NCI-H345 (cell line): Measurements from ENCODE around the gene MS4A10.
"Not testable (repeated sequence)": the region's sequence is repeated elsewhere in the genome, so short reads cannot be mapped to it uniquely, and the experiment has no call there.

ENCODE experiments used
- DNase-seq: peaks from one replicate; lab custom pipeline; 2025; lab: John Stamatoyannopoulos, UW

MS4A10 gene

DNA sequence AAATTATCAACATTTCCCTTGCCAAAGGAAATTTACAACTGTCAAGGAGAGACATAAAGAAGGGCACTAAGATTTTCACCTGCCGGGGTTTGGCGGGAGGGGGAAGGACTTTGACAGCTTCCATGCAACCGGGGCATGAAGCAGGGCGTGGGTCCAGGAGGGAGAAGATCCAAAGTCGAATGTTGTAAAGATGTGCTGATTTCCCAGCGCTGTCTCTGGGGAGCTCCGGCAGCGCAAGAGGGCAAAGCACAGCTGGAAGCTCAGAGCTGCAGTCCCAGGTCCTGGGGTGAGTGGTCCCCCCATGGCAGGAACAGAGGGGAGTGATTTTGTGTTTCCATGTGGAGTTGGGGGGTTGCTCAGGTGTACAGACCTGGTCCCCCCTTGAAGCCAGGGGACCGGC, at the start of gene MS4A10:
TSS of gene MS4A10 (plus strand) at position 198 of the 400 bp plus-strand sequence. CDS start 5,003 bp downstream, outside the sequence.
- no peak for DNase-seq

DNA sequence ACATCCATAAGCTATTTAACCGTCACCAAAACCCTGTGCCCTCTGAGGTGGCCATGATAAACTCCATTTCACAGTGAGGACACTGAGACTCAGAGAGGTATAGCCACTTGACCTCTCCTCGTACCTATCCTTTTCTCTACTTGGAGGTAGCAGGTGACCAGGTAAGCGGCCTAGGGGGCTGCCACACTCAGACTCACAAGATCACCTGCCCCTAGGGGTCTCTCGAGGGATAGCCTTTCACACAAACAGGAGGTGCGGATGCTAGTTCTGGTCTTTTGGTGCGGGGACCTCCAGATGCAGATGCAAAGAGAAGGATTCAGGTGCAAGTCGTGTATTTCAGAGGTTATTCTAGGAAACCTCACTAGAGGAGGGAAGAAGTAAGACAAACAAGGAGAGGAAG, 46.0 kb upstream of the MS4A10 start:
- no peak for DNase-seq

DNA sequence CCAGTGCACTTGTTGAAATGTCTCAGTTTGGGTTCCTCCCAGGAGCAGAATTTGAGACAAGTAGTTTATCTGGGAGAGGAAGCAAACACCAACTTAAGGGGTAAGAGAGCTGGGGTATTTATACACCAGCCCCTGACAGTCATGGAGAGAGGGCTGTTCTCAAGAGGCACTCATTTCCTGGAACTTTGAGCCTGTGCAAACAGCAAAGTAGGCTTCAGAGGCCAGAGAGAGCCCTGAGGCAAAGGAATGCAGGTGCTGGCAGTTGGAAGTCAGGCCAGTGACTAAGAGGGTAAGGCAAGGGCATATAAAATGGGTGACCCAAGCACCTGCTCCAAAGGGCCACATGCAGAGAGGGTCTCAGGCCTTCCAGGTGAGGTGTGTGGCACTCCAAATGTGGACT, 44.6 kb upstream of the MS4A10 start:
- no peak for DNase-seq

DNA sequence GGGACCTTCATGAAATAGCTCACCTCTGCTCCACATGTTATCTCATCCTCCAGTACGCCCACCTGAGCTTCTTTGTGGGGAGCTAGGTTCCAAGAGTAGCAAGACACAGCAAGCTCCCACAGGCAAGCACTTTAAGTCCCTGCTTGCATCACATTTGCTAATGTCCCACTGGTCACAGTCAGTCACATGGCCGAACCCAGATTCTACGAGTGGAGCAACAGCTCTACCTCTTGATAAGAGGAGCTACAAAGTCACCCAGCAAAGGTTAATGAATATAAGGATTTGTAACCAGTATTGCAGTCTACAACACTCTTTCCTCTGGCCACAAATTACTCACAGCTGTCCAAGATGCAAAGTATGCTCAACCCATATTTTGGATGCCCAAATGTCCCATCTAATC, 43.7 kb upstream of the MS4A10 start:
- no peak for DNase-seq

DNA sequence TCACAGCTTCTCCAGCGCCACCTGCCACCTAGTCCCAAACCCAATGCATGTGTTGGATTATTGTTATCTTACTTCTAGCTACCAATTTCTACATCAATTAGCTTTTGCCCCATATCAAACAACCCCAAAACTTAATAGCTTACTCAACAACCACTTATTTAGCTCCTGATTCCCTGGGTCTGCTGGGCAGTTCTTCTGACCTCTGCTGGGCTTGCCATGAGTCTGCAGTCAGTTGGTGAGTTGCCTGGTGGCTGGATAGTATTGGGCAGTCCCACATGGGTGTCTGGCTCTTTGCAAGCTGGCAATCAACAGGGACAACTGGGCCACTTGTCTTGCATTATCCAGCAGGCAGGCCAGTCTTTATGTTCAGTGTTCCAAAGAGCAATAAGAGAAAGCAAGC, 42.1 kb upstream of the MS4A10 start:
- no peak for DNase-seq

DNA sequence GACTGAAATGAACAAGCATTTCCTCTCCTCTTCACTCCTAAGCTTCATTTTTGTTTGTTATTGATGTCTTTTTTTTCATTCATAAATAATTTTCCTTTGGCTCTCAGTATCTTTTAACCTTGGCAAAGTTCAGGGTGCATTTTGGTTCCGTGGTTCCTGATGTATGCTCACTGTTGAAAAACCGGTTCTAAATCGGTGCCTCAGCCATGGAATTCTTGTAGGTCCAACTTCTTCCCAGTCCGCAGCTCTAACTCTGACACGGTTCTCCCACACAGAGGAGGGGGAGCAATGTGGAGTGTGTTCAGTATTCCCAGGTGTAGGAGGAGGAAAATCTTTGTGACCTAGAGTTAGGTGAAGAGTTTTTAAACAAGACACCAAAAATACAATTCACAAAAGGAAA, 41.0 kb upstream of the MS4A10 start:
- DNase-seq = no peak

DNA sequence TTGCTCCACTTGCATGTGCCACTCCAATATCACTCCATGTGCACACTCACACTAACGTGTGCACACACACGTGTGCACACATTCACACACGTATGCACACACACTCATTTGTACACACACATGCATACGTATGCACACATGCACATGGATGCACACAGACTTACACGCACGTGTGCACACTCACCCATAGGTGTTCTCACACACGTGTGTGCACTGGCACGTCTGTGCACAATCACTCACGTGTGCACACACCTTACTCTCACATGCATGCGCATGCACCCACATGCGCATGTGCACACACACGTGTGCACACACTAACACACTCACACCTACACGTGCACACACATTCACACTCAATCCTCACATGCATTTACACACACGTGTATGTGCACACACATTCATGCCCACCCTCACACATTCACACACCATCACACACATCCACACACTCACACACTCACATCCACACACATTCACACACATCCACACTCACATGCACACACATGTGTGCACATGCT, 37.7 kb upstream of the MS4A10 start:
- DNase-seq = no peak

DNA sequence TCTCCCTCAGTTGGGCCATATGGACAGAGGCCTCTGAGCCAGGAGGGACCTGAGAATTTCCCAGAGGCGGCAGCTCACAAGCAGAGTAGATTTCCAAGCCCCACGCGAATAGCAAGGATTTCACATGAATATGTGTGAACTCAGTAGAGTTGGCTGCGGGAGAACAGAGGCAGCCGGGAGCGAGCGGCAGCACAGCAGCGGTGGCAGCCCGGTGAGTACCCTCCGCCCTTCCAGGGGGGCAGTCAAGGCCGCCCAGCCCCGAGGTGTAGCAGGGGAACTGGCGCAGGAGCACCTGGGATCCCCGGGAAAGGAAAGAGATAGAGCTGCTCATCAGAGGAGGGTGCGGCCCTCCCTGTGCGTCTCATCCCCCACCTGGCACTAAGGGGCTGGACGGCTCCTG, 36.9 kb upstream of the MS4A10 start:
- DNase-seq = no peak

DNA sequence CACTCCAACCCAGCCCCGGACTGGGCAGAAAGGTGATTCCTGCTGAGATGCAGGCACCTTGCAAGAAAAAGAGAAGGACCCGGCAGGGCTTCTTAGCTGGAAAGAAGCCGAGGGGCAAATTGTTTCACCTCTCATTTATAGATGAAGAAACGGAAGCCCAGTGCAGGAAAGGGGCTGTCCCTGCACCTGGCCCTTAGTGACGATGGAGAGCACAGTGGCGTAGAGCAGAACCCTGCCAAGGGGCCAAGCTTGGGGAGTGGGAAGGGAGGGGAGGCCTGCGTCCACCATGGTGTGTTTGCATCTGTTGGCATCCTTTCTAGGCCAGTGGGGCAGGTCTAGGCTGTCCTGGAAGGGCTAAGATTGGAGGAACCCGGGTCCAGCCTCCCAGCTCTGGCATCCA, 36.3 kb upstream of the MS4A10 start:
- DNase-seq = no peak

DNA sequence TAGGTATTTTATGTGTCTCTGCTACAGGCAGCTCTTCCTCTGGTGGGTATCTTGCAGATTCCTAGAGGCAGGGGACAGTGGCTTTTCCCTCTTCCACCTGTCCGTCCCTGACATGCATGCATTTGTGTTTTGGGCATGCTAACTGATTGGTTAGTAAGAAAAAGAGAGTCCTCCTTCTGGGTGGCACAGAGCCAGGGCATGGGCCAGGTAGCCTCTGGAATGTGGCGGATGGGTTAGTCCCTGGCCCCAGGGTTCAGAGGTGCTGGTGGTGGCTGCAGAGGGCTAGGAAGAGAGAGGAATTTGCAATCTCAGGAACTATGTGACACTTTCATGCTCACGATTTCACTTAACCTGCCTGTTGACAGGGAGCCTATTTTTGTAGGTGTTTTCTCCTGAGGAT, 34.2 kb upstream of the MS4A10 start:
- no peak for DNase-seq

DNA sequence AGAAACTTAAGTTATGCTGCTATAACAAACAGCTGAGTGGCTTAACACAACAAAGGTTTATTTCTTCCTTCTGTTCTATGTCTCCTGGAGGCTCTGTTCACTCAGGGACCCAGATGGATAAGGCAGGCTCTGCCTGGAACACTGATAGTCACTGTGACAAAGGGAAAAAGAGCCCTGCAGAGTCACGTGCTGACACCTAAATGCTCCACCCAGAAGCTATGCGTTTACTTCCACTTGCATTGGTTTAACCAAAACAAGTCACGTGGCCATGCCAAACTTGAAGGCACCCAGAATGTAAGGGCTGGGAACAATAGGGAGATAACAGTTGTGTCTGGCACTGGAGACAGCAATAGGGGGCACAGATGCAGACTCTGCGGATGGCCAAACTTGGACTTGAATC, 31.8 kb upstream of the MS4A10 start:
- no peak for DNase-seq

DNA sequence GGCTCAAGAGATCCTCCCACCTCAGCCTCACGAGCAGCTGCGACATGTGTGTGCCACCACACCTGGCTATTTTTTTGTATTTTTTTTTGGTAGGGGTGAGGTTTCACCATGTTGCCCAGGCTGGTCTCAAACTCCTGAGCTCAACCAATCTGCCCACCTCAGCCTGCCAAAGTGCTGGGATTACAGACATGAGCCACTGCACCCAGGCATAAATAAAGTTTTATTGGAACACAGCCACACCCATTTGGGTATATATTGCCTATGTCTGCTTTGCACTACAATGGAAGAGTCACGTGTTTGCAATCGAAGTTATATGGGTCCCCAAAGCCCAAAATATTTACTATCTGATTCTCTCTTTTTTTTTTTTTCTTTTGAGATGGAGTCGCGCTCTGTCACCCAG, 30.2 kb upstream of the MS4A10 start:
- no peak for DNase-seq

DNA sequence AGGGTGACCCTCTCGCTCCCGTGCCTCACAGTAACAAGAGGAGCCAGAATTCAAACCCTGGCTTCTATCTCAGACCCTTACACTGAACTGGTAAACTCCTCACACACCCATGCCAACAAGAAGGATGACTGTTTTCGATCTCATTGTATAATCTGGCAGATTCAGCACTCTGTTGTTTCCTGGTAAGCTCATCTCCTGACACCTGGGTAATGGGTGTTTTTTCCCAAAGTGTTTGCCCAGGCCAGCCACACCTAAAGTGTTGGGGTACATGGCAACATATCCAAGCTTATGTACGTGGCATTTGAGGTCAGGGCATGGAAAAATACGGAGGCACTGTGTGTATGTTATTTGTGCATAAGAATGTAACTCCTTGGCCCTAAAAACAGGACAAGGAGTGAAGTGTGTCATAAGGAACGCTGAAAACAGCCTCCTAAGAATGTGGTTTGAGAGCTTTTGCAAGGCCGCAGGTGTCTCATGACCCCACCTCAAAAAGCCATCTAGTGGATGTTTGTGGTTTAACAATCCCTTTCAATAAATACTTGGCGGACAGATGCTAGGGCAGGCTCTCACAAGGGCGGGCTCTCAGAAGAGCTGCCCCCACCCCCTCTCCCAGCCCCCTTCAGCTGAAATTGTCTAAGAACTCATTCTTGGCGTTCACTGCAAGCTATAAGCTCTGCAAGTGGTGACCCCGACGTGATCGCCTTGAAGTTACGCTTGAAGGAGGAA, 28.7 kb upstream of the MS4A10 start, which contains the start of gene MS4A15:
TSS of gene MS4A15 (plus strand) at position 561 of the 726 bp plus-strand sequence. CDS start 6,867 bp downstream, outside the sequence.
- DNase-seq = no peak

DNA sequence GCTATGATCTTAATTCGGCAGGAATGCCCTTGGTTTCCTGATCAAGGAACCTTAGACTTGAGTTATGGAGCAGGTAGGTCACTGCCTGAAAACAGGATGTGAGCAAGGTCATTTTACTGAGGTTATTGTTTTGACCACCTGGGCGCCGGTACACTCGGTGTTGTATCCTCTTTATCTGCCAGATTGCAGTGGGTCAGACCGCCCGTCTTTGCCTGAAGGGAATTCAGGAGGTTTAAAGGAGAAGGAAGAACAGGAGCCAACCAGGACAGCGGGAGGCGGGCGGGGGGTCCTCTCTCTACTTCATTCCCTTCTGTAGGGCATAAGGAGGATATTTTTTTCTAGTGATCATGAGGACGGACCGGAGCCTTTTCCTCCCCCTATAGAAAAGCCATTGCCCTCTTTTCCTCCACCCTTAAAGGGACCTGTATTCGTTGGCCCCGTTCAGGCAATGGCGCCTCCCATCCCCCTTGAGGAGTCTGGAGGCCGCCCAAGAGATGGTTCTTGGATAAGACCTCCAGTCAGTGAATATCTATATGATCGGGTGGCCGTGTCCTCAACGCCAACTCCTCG, 27.8 kb upstream of the MS4A10 start:
- DNase-seq = no peak

DNA sequence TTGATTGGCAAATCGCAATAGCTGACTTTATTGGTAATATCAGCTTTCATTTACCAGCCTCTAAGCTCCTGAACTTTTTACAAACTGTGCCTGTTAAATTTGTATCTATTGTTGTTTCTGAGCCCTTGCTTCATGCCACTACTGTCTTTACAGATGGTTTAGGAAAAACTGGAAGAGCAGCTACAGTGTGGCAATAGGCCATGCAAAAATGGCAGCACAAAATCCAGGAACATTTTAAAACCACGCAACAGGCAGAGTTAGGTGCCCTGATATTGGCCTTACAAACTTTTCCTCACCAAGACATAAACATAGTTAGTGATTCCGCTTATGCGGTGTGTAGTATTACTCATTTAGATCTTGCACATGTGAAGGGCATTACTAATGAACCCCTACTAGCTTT, 26.5 kb upstream of the MS4A10 start:
- not testable (repeated sequence) for DNase-seq

DNA sequence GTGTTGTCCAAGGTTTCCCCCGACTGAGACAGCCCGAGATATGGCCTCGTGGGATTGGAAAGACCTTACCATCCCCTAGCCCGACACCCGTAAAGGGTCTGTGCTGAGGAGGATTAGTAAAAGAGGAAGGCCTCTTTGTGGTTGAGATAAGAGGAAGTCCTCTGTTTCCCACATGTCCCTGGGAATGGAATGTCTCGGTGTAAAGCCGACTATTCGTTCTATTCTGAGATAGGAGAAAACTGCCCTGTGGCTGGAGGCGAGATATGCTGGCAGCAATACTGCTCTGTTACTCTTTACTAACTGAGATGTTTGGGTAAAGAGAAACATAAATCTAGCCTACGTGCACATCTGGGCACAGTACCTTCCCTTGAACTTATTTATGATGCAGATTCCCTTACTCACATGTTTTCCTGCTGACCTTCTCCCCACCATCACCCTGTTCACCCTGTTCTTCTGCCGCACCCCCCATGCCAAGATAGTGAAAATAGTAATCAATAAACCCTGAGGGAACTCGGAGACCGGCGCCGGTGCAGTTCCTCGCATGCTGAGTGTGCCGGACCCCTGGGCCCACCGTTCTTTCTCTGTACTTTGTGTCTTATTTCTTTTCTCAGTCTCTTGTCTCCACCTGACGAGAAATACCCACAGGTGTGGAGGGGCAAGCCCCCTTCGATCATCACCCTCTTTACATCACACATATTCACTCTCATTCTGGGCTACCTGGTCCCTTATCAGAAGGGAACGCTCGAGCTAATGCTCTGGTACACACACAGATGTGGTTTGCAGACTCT, 25.5 kb upstream of the MS4A10 start:
- not testable (repeated sequence) for DNase-seq

DNA sequence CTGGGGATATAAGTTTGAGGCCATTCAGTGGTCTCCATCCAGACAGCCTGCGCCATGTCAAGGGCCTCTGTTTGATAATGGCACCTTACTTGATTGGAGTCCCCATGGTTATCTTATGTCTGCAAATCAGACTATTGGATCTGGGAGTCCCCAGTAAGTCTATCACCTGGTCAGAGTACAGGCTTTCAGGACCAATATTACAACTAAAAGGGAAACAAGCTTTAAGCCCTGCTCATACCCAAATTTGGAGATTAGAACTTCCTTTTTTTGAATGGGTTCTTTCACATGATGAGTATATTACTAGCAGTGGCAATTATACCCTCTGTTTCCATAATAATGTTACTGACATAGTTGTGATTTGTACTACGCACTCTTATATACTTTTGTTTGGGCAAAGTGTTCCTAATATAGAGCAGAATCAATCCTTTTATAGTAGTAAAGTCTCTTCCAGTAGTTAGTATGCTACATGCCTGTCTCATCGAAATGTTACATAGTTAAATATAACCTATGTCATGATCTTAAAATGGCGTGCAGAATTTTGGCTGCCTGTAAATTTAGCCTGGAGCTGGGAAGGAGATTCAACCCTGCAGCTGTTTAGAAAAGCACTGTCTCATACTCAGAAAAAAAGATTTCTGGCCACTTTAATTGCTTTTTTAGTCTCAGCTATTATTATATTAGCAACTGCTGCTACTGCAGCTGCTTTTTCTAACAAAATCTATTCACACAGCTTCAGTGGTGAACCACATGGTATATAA, 23.5 kb upstream of the MS4A10 start:
- no peak for DNase-seq

DNA sequence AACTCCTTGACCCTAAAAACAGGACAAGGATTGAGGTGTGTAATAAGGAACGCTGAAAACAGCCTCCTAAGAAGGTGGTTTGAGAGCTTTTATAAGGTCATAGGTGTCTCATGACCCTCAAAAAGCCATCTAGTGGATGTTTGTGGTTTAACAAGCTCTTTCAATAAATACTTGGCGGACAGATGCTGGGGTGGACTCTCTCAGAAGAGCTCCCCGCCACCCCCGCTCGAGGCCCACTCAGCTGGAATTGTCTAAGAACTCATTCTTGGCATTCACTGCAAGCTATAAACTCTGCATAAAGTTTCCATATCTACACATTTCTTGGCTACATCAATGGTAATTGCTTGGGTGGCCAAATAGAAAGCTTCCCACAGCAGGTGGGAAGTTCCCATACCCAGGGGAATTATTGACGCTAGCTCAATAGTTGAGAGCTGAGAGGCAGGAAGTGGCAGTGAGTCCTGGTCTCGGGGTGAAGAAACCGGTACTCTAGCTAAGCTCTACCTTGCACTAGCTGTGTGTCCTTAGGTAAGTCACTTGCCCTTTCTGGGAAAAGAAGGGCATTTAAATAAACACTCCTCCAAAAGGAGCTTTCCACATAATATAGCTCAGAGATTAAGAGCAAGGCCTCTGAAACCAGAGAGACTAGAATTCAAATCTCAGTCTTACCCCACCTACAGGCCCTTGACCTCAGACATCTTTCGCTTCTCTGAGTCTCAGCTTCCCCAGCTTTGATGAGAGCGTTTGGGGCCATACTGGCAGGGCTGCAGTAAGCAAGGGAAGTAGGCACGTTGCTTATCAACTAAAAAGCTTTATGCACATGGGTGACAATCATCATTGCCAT, 22.1 kb upstream of the MS4A10 start:
- DNase-seq = peak; percentile 36

DNA sequence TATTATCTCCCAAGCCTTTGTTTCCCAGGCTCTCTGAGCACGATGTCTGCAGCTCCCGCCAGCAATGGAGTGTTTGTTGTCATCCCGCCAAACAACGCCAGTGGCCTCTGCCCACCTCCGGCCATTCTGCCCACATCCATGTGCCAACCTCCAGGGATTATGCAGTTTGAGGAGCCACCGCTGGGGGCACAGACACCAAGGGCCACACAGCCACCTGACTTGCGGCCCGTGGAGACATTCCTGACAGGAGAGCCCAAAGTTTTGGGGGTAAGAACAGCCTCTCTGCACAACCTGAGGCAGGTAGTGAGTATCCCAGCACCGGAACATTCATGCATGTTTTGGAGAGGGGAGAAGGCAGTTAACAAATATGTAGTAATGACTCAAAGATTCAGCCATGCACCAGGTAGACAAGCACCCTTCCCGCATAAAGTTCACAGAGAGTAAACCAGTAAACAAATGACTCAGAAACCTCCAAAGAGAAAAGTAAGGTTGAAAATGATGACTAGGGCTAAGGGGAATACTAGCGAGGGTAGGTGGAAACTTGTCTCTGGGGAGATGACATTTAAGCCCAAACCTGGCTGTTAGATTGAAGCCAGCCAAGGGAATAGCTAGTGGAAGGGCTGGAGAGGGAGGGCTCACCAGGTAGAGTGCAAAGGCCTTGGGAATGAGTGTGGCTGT, 21.3 kb upstream of the MS4A10 start:
- DNase-seq = no peak

DNA sequence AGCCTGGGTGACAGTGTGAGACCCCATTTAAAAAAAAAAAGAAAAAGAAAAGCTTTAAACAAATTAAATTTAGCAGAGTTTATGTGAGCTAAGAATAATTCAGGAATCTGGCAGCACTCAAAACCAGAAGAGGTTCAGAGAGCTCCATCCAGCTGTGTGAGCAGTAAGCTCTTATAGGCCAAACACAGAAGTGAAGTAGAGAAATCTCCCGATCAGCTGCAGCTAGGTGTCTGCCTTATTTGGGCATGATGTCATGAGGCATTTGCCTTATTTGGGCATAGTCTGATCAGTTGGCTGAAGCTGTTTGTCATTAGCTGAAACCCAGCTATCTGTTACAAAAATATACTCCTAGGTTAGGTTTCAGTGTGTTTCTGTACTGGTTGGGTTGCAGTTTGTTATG, 20.3 kb upstream of the MS4A10 start:
- DNase-seq = no peak

DNA sequence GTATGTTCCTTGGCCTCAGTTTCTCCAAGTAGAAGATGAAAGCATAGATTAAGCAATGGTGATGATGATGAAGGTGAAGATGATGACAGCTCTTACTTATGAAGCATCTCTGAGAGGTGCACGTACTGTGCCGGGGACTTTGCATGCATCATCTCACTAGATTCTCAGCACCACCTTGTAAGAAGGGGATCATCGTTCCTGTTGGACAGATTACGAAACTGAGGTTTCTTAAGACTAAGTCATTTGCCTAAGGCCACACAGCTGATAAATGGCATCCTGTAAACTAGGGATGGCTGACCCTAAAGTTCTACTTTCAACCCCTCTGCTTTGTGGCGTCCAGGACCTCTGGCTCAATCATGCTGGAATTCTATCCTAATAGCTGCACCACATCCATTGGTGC, 19.8 kb upstream of the MS4A10 start:
- DNase-seq = no peak
